HG03439 (cell line): Measurements from ENCODE around the gene GFOD2.
"Not testable (repeated sequence)": the region's sequence is repeated elsewhere in the genome, so short reads cannot be mapped to it uniquely, and the experiment has no call there.

Source experiments
- ATAC-seq: cut with Tn5 transposase; IDR thresholded peaks from one replicate; pipeline ENCODE4 v1.9.1; 2021; ENCODE audit warnings: mild to moderate bottlenecking, moderate library complexity; ENCODE audit not compliant: unreplicated experiment

Gene GFOD2

GRCh38 chr16:67719048-67719777 is at the start of gene GFOD2:
Gene GFOD2, minus strand, starts transcription at chr16:67719316. Its CDS starts 33,601 bp downstream, at chr16:67685715.
- peak; percentile 83 for ATAC-seq

- no peak for ATAC-seq
These were observed 48.8 kb upstream of the GFOD2 start for GRCh38 chr16:67767953-67768352.

- ATAC-seq: no peak
These were observed 47.2 kb upstream of the GFOD2 start for GRCh38 chr16:67766291-67766690.

DNA sequence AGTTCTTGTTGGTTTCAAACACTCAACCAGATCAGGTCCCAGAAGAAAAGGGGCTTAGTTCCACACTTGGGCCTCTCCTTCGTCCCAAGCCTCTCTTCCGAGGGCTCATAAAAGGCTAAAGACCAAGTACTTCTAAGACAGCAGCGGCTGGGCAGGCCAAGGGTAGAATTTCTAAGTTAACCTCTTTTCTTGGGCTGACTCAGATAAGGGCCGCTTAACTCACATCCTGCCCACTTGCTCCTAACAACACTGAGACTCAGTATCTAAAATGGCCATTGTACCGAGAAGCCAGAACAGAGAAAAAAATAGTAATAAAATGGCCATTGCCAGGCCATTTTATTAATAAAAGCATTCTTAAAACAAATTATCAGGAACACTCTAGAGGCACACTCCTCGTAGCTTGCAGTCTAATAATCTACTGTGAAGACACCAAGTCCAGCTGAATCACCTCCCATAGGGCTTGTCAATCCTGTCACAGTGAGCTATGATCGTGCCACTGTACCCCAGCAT is 45.1 kb upstream of the GFOD2 start:
- no peak for ATAC-seq

GRCh38 chr16:67763066-67763465 is 44.0 kb upstream of the GFOD2 start:
- no peak for ATAC-seq

GRCh38 chr16:67762385-67762784 is 43.3 kb upstream of the GFOD2 start:
- no peak for ATAC-seq

- ATAC-seq: no peak
These were observed 42.8 kb upstream of the GFOD2 start for GRCh38 chr16:67761924-67762323.

DNA sequence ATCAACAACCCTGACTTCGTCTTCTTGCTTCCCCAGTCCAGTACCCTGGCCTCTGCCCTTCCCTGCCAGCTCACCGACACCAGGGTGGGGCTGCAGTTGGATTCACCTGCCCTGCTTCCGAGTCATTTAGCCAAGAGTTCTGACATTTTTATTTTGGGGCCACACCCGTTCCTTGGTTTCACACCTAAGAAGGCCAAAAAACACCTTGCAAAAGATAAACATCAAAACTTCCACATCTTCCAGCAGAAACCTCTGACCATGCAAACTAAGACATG is 41.8 kb upstream of the GFOD2 start:
- ATAC-seq: no peak

- ATAC-seq: no peak
These were observed 41.3 kb upstream of the GFOD2 start for GRCh38 chr16:67760206-67760955.

GRCh38 chr16:67758966-67759365 is 39.9 kb upstream of the GFOD2 start:
- no peak for ATAC-seq

GRCh38 chr16:67758006-67758405 is 38.9 kb upstream of the GFOD2 start:
- ATAC-seq: no peak

GRCh38 chr16:67752641-67753040 is 33.5 kb upstream of the GFOD2 start:
- ATAC-seq: no peak

DNA sequence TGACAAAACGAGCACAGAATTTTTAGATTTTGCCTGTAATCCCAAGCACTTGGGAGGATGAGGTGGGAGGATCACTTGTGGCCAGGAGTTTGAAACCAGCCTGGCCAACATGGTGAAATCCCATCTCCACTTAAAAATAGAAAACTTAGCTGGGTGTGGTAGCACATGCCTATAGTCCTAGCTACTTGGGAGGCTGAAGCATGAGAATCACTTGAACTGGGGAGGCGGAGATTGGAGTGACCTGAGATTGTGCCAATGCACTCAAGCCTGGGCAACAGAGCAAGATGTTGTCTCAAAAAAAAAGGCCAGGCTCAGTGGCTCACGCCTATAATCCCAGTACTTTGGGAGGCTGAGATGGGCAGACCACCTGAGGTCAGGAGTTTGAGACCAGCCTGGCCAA is 32.2 kb upstream of the GFOD2 start:
- ATAC-seq: not testable (repeated sequence)

DNA sequence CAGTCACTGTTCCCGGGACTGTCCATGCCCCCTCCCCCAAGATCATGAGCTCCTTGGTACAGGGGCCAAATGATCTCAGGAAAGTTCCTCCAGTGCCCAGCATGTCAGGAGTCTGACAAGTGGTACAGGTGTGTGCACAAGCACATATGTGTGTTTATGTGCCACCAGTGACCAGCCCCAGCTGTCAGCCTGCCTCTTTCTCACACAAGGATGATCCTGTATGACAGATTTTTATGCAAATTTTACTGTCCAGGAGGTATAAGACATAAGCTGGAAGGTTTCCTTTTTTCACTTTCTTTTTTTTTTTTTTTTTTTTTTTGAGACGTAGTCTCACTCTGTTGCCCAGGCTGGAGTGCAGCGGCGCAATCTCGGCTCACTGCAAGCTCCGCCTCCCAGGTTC is 31.4 kb upstream of the GFOD2 start:
- peak; percentile 59 for ATAC-seq

- ATAC-seq: peak; percentile 61
These were observed 30.4 kb upstream of the GFOD2 start for GRCh38 chr16:67749436-67750078.

DNA sequence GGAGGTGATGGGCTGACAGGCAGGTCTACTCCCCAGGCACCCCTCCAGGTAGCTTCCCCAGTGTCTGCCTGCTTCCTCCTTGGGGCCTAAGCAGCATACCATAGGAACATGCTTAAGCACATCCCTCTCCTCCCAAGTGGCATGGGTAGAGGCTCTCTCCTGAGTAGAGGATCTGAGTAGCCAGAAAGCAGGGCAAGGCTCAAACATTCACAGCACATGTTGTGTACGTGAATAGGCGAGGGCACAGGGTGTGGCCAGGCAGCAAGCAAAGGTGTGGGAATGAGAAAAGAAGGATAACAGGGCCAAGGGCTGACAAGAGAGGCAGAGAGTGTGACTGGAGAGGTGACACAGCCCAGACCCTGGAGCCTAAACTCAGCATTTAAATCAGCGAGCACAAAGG is 29.7 kb upstream of the GFOD2 start:
- ATAC-seq: no peak

DNA sequence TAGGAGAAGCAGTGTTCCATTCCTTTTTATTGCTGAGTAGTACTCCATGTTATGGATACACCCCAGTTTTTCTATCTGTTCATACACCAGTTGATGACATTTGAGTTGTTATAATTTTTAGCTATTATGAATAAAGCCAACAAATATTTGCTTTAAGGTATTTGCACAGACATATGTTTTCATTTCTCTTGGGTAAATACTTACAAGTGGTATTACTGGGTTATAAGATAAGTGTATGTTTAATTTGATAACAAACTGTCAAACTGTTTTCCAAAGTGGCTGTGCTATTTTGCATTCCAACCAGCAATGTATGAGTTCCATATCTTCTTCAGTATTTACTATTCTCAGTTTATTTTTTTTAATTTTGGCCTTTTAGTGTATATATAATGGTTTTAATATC is 27.7 kb upstream of the GFOD2 start:
- no peak for ATAC-seq

DNA sequence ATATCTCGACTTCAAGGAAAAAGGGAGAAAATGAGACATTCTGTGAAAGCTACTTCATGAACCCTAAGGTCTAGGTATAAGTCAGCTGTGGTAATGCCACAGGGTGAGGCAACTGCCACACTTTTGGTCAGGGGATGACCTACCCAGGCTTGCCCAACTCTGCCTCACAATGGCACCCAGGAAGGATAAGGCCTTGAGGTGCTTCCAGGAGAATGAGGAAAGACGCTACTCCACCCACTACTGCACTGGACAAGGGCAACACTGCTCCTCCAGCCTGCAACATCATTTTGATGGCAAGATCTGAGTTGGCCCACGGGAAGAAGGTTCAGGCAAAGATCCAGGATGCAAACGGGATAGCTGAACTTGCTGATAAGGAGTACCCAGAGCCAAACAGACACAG is 22.0 kb upstream of the GFOD2 start:
- ATAC-seq: no peak

- ATAC-seq: no peak
These were observed 21.3 kb upstream of the GFOD2 start for GRCh38 chr16:67740391-67740790.

GRCh38 chr16:67736858-67737257 is 17.7 kb upstream of the GFOD2 start:
- no peak for ATAC-seq

DNA sequence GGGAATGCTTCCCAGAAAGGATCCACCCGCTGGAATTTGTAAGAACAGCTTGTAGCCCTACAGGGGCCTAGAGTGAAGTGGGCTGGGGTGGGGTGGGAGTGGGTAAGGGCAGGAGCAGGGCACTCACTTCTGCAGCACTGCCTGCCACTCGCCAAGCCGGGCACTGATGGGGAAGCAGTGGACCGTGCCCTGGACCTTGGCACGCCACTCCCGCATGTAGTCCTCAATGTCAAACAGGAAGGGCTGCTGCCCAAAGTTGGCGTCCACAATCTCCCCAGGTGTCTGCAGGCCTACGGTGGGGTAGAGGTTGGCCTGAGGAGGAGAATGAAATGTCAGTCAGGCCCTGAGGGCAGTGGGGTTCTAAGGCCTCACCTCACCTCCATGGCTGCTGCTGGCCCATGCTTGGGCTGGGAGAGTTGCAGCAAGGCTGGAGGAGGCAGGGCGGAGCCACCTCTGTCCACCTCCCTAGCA is 15.7 kb upstream of the GFOD2 start:
- ATAC-seq: no peak
